A673 (cell line): ENCODE results near the gene TADA2A.

Experiments used
- EZH2 ChIP-seq: fragments of 200-600 bp; sonication (generic); IDR thresholded peaks from 2 replicates; pipeline ENCODE4 v1.6.1; 2017; ENCODE audit warnings: borderline replicate concordance, low read depth, mild to moderate bottlenecking, mixed read lengths, antibody characterized with exemption, low read length; ENCODE audit not compliant: poor library complexity, severe bottlenecking
- TF ChIP-seq, protein P1 (sequence below): fragments of 300-800, 200-600 bp; sonication (generic); conservative IDR thresholded peaks from 2 replicates; pipeline ENCODE4 v1.5.1; 2017; ENCODE audit warnings: low read depth, mild to moderate bottlenecking, antibody characterized with exemption, low read length, moderate library complexity, mixed read lengths

DNA sequence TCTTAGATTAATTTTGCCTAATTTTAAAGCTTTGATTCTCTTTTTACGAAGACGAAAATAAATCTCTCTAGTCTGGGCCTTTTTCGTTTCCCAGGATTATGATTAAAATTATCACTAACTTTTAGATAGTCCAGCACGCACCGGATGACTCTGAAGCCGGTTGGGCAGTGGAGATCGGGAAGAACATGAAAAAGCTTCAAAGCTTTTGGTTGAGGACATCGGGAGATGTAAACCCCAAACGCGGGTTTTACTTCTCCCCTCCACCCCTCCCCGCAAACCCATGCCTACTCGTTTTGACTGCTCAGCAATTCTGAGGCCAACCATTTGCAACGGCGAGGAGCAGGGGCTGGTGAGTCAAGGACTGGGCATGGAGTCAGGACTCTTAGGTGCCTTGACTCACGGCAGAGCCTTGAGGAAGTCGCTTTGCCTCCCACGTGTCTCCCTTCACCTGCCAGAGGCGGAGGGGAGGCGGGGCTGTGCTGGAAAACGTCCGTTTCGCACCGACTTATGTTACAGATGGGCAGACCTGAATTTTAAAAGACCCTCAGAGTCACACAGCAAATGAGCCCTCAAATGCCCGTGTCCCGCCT, 82.0 kb downstream of the TADA2A start:
- TF ChIP-seq, protein P1, sequence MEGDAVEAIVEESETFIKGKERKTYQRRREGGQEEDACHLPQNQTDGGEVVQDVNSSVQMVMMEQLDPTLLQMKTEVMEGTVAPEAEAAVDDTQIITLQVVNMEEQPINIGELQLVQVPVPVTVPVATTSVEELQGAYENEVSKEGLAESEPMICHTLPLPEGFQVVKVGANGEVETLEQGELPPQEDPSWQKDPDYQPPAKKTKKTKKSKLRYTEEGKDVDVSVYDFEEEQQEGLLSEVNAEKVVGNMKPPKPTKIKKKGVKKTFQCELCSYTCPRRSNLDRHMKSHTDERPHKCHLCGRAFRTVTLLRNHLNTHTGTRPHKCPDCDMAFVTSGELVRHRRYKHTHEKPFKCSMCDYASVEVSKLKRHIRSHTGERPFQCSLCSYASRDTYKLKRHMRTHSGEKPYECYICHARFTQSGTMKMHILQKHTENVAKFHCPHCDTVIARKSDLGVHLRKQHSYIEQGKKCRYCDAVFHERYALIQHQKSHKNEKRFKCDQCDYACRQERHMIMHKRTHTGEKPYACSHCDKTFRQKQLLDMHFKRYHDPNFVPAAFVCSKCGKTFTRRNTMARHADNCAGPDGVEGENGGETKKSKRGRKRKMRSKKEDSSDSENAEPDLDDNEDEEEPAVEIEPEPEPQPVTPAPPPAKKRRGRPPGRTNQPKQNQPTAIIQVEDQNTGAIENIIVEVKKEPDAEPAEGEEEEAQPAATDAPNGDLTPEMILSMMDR = no peak
- no peak for TF ChIP-seq EZH2
